HUES64 (cell line): ENCODE measurements around the gene CBLB.

ENCODE experiments used
- H3K27ac ChIP-seq: 2 replicates; pipeline ENCODE4 v1.7.0; 2013; ENCODE audit warnings: low read depth, low read length, inconsistent platforms
- H3K27me3 ChIP-seq: 2 replicates; pipeline ENCODE4 v1.6.1; 2013; ENCODE audit warnings: mild to moderate bottlenecking, low read length; ENCODE audit not compliant: insufficient read depth
- H3K36me3 ChIP-seq: 2 replicates; pipeline ENCODE4 v1.6.1; 2013; ENCODE audit warnings: mild to moderate bottlenecking, low read length; ENCODE audit not compliant: insufficient read depth
- H3K4me1 ChIP-seq: 2 replicates; pipeline ENCODE4 v1.6.1; 2013; ENCODE audit warnings: mild to moderate bottlenecking, low read length, moderate library complexity; ENCODE audit not compliant: insufficient read depth
- H3K4me3 ChIP-seq: 2 replicates; pipeline ENCODE4 v1.5.1; 2013; ENCODE audit warnings: mild to moderate bottlenecking, low read length, moderate library complexity
- H3K9ac ChIP-seq: 2 replicates; pipeline ENCODE4 v1.6.1; 2013; ENCODE audit warnings: mild to moderate bottlenecking, low read depth, low read length
- H3K9me3 ChIP-seq: 2 replicates; pipeline ENCODE4 v1.6.1; 2013; ENCODE audit warnings: low read depth, low read length; ENCODE audit not compliant: insufficient read depth
- WGBS: fragments of 150-250, 120-280 bp; methylation state at CpG from one replicate; pipeline ENCODE4 v1.1.7; 2013; ENCODE audit warnings: missing lambda C conversion rate; 5-methylcytosine and 5-hydroxymethylcytosine counted together

Gene CBLB

GRCh38 chr3:105800320-105800719 lies 68.5 kb downstream of the CBLB start:
- peaks cover 56% of the 10 kb centered on the region for H3K4me1 ChIP-seq
- no peak overlapping the region for H3K4me3 ChIP-seq
- no peaks in the 10 kb centered on the region for H3K36me3 ChIP-seq
- H3K9ac ChIP-seq, result no peak overlapping the region
- H3K9me3 ChIP-seq, result 0 out of 2 replicates have a peak, but pooled peaks cover 3% of the 10 kb centered on the region
- no peaks in the 10 kb centered on the region for H3K27me3 ChIP-seq
- no peak overlapping the region for H3K27ac ChIP-seq
- WGBS, result 73% methylated on average over 5 of the region's 5 CpGs

- H3K9me3 ChIP-seq, result 0 out of 2 replicates have a peak, but pooled peaks cover 3% of the 10 kb centered on the region
Measured at GRCh38 chr3:105799286-105799685, 69.5 kb downstream of the CBLB start.

GRCh38 chr3:105798381-105798934 lies 70.4 kb downstream of the CBLB start:
- Histone ChIP-seq H3K9me3 (0 out of 2 replicates have a peak, but pooled peaks cover 3% of the 10 kb centered on the region), H3K27me3 (no peaks in the 10 kb centered on the region), H3K9ac (peak overlapping the region; percentile 4; the same call in 1 of the 2 replicates), H3K4me1 (peaks cover 54% of the 10 kb centered on the region), H3K27ac (peak overlapping the region; percentile 42; the same call in 1 of the 2 replicates), H3K36me3 (no peaks in the 10 kb centered on the region), H3K4me3 (no peak overlapping the region)
- WGBS, result 100% methylated on average over 1 of the region's 1 CpG

More at GRCh38 chr3:105799286-105799685, 69.5 kb downstream of the CBLB start:
- no peaks in the 10 kb centered on the region for H3K27me3 ChIP-seq
- H3K27ac ChIP-seq, result peak overlapping the region; percentile 50; the same call in 1 of the 2 replicates
- H3K36me3 ChIP-seq, result no peaks in the 10 kb centered on the region
- H3K9ac ChIP-seq, result no peak overlapping the region
- peaks cover 56% of the 10 kb centered on the region for H3K4me1 ChIP-seq
- WGBS, result 100% methylated on average over 1 of the region's 3 CpGs
- no peak overlapping the region for H3K4me3 ChIP-seq

GRCh38 chr3:105793040-105793439 lies 75.8 kb downstream of the CBLB start:
- Histone ChIP-seq H3K9ac (no peak overlapping the region), H3K27ac (no peak overlapping the region), H3K27me3 (no peaks in the 10 kb centered on the region), H3K9me3 (0 out of 2 replicates have a peak, but pooled peaks cover 3% of the 10 kb centered on the region), H3K4me1 (peaks cover 21% of the 10 kb centered on the region), H3K4me3 (no peak overlapping the region), H3K36me3 (no peaks in the 10 kb centered on the region)
- WGBS, result 93% methylated on average over 2 of the region's 2 CpGs

- peaks cover 16% of the 10 kb centered on the region; the same call in 1 of the 2 replicates for H3K4me1 ChIP-seq
- no peaks in the 10 kb centered on the region for H3K27me3 ChIP-seq
- no peak overlapping the region for H3K27ac ChIP-seq
- H3K9me3 ChIP-seq, result 0 out of 2 replicates have a peak, but pooled peaks cover 3% of the 10 kb centered on the region
- WGBS, result 91% methylated on average over 5 of the region's 6 CpGs
- no peaks in the 10 kb centered on the region for H3K36me3 ChIP-seq
- no peak overlapping the region for H3K9ac ChIP-seq
- H3K4me3 ChIP-seq, result no peak overlapping the region
Measured at GRCh38 chr3:105791919-105792786, 76.7 kb downstream of the CBLB start.

GRCh38 chr3:105791131-105791530 lies 77.7 kb downstream of the CBLB start:
- WGBS, result 88% methylated on average over 3 of the region's 4 CpGs
- H3K4me3 ChIP-seq, result no peak overlapping the region
- H3K9me3 ChIP-seq, result 0 out of 2 replicates have a peak, but pooled peaks cover under 1% of the 10 kb centered on the region
- no peak overlapping the region for H3K27ac ChIP-seq
- no peaks in the 10 kb centered on the region for H3K27me3 ChIP-seq
- no peaks in the 10 kb centered on the region for H3K36me3 ChIP-seq
- H3K4me1 ChIP-seq, result peaks cover 16% of the 10 kb centered on the region; the same call in 1 of the 2 replicates
- H3K9ac ChIP-seq, result no peak overlapping the region

- Histone ChIP-seq H3K9ac (no peak overlapping the region), H3K4me1 (peaks cover 17% of the 10 kb centered on the region; the same call in 1 of the 2 replicates), H3K27ac (no peak overlapping the region), H3K4me3 (no peak overlapping the region), H3K27me3 (no peaks in the 10 kb centered on the region), H3K36me3 (no peaks in the 10 kb centered on the region), H3K9me3 (no peaks in the 10 kb centered on the region)
- WGBS, result 94% methylated on average over 2 of the region's 2 CpGs
Measured at GRCh38 chr3:105790534-105790933, 78.3 kb downstream of the CBLB start.

GRCh38 chr3:105788593-105788992 lies 80.2 kb downstream of the CBLB start:
- no peak overlapping the region for H3K27ac ChIP-seq
- peaks cover 25% of the 10 kb centered on the region for H3K4me1 ChIP-seq
- no peaks in the 10 kb centered on the region for H3K27me3 ChIP-seq
- no peaks in the 10 kb centered on the region for H3K9me3 ChIP-seq
- no peak overlapping the region for H3K4me3 ChIP-seq
- H3K9ac ChIP-seq, result no peak overlapping the region
- WGBS, result 97% methylated on average over 3 of the region's 3 CpGs
- no peaks in the 10 kb centered on the region for H3K36me3 ChIP-seq

GRCh38 chr3:105787453-105787852 lies 81.4 kb downstream of the CBLB start:
- 94% methylated on average over 2 of the region's 2 CpGs for WGBS
- Histone ChIP-seq H3K4me1 (peaks cover 16% of the 10 kb centered on the region), H3K9ac (no peak overlapping the region), H3K9me3 (no peaks in the 10 kb centered on the region), H3K27me3 (no peaks in the 10 kb centered on the region), H3K4me3 (no peak overlapping the region), H3K27ac (no peak overlapping the region; the same call in 1 of the 2 replicates), H3K36me3 (no peaks in the 10 kb centered on the region)

- peaks cover 15% of the 10 kb centered on the region for H3K4me1 ChIP-seq
- H3K27ac ChIP-seq, result no peak overlapping the region; the same call in 1 of the 2 replicates
- 94% methylated on average over 1 of the region's 1 CpG for WGBS
- H3K9ac ChIP-seq, result no peak overlapping the region
- H3K9me3 ChIP-seq, result no peaks in the 10 kb centered on the region
- no peak overlapping the region for H3K4me3 ChIP-seq
- no peaks in the 10 kb centered on the region for H3K36me3 ChIP-seq
- H3K27me3 ChIP-seq, result no peaks in the 10 kb centered on the region
Measured at GRCh38 chr3:105786990-105787389, 81.8 kb downstream of the CBLB start.

- peaks cover 10% of the 10 kb centered on the region for H3K4me1 ChIP-seq
- H3K36me3 ChIP-seq, result no peaks in the 10 kb centered on the region
- H3K4me3 ChIP-seq, result no peak overlapping the region
- H3K9me3 ChIP-seq, result no peaks in the 10 kb centered on the region
- H3K27me3 ChIP-seq, result no peaks in the 10 kb centered on the region
- H3K27ac ChIP-seq, result no peak overlapping the region
- WGBS, result 95% methylated on average over 4 of the region's 4 CpGs
- H3K9ac ChIP-seq, result no peak overlapping the region
Measured at GRCh38 chr3:105786241-105786640, 82.6 kb downstream of the CBLB start.
